T-helper 1 cell (primary cell): ENCODE results near the gene PIK3R1.

Experiments used
- DNase-seq, 5 donors: peaks; one replicate each; pipeline ENCODE4 v3.0.0-alpha.2; 2012 to 2020

The PIK3R1 gene

DNA sequence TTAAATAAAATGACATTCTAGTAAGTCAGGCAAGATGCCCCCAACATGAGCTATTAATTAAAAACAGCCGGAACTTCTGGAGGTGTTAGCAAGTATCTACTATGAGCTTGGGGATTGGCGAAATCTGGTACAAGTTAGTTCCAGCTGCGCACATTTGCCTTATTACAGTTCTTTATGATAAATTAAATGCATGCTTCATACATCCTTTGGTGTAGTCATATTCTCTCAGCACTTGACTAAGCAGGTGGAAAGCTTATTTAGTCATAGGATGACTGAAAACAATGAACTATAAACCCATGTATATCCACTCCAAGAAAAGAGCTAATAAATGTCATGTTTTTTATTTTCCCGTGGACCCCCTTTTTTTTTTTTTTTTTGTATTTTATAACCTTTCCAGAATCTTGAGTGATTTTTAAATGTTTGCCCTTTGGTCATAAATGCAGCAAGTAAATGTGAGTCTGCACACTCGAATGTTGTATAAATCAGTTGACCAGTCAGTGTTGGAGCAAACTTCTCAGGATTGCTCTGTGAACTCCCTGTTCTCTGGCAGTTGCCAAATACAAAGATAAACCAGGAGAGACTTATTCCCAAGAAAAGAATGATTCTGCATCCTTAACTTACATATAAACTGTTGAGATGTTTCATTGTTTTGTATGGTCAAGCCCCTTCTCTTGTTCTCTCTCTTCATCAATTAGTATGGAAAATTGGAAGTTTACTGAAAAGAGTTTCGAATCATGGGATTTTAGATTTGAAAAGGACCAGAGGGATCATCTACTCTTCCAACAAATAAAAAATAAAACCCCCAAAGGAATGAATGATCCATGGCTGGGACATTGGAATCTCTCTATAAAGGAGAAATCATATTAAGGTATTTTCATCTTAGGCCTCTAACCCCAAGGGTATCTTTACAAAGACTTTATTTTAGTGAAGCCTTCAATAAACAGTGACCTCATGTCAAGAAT is 38.3 kb downstream of the PIK3R1 start:
- no peak for DNase-seq

GRCh38 chr5:68254810-68255209 is 39.3 kb downstream of the PIK3R1 start:
- no peak for DNase-seq

DNA sequence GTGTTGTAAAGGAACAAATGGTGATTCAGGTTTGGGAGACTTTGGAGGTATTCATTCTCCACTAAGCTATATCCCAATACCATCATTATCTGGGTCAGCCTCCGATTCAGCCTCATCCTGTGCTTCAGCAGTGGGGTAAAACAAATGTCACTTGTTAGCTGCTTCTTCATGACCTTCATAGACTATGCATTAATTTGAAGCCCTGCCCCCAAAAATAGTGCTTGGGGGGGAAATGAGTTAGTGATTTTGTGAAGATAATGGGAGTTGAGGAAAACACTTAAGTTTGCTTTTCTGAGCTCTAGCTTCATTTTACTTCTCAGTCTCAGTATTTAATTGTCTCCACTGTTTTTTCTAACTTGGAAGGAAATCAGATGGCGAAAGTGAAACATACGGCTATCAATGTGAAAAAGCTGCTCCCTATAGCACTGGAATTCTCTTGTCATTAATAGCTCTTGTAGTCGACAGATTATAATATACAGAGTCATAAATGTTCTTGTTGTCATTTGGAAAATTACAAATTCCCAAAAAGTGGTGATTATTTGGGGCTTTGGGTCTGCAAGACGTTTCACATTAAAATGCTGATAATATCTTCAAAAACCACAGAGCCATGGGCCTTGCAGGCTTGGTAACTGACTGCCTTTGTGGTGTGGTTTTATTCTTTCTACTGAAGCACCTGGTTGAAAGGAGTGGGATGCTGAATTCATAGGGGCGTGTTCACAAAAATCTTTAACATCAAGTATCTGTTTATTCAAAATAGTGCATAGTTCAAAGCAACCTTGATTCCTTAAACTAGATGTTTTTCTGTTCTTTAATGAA is 40.0 kb downstream of the PIK3R1 start:
- DNase-seq = peak in 3 of 5 donors; percentile 18 to 35 (median 32)

DNA sequence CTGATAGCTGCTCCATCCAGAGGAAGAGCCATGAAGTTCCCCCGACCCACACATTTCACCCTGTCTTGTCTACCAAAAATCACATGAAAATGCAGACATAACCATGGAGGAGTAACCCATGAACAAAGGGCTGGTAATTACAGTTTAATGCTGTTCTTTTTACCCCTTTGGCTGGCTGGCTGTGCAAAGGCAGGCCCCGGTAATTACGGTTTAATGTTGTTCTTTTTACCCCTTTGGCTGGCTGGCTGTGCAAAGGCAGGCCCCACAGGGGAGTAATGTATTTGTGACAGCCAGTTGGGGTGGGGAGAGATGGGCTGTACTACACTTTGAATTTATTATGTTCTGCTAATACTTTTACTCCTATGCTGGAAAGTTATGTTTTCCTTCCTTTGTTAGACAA is 41.7 kb downstream of the PIK3R1 start:
- DNase-seq = no peak

GRCh38 chr5:68258531-68258930 is 43.0 kb downstream of the PIK3R1 start:
- DNase-seq = no peak

DNA sequence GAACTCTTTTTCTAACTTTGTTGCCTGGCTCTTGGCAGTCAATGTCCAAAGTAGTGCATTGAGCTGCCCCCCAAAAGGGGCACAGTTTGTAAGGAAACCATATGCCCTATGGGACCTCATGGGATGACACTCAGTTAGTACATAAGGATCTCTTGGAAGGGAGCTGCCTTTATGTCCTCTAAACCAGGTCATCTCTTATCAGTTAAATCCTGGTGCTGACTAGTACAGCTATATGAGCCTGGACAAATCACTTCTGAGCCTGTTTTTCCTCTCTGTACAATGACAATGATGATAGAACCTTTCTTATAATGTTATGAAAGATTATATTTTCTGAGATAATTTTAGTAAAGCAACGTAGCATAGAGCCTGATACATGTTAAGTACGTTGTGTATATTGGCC is 44.1 kb downstream of the PIK3R1 start:
- no peak for DNase-seq

GRCh38 chr5:68260467-68260866 is 44.9 kb downstream of the PIK3R1 start:
- DNase-seq = peak in 1 of 5 donors; percentile 35

- DNase-seq = no peak
These were observed 45.6 kb downstream of the PIK3R1 start for GRCh38 chr5:68261169-68261568.

DNA sequence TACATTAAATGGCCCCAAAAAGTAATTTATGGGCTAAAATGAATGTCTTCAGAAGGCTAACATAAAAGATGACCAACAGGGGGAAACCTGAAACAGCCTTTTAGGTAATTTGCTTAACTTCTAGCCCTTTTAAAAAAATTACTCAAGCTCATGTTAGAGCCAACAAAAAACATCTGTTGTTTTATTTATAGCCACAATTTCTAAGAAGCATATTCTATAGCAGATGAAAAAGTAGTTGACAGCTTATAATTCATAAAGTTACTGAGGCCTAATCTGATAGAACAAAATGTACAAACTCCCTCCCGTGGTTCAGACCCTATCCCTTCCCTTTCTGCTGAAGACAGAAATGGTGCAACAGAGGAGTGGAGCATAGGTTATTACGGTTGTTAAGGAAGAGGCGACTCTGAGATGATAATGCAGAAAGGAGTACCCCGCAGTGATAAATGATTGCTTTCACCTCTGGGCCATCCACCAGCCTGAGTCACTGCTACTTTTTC is 46.1 kb downstream of the PIK3R1 start:
- DNase-seq = no peak

- no peak for DNase-seq
These were observed 48.7 kb downstream of the PIK3R1 start for GRCh38 chr5:68264024-68264956.

DNA sequence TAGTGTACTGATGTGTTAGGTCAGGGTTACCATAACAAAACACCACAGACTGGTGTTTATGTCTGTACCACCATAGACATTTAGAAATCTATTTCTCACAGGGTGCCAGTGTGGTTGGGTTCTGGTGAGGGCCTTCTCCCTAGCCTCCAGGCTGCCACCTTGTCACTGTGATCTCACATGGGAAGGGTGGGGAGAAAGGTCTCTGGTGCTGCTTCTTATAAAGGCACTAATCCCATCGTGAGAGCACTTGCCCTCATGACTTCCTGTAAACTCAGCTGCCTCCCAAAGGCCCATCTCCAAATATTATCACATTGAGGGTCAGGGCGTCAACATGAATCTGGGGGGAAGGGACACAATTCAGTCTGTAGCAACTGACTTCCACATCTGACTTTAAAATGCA is 49.8 kb downstream of the PIK3R1 start:
- DNase-seq = no peak

DNA sequence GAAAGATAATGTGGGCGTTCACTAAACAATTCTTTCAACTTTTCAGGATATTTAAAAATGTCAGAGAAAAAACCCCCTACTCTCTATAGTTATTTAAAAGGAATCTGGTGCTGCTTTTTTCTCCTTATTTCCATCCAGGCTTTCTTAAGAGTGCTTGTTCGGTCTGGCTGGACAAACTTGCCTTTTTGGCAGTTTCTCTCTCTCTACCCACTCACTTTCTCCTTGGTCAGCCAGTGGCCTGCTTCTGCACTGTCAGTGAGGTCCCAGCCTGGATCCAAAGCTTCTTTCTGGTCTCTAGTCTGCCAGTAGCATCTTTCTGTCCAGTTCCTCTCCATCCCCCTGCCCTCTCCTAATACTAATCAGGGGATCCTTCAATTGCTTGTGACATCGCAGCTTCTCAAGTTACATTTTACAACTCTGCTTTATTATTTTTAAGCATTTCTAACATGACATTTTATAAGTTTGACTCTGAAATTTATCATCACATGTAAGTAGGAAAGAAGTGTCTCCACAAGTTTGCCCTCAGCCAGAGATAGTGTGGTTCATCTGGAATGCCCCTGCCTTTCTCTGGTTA is 50.4 kb downstream of the PIK3R1 start:
- no peak for DNase-seq

DNA sequence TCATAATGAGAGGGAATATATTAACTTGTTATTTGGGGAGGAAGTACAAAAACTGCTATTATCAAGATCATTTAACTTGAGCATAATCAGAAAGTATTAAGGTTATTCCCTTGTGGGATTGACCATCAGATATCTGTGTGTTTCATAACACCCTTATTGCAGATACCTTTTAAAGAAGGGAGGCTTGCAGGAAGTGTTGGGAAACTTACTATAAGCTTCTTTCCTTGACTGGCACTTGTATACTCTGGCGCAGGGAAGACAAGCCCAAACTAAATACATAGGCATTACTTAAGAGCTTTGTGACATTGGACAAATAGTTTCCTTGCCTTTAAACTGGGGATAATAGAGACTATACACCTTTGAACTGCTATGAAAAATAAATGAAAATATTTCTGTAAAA is 50.9 kb downstream of the PIK3R1 start:
- DNase-seq = no peak

DNA sequence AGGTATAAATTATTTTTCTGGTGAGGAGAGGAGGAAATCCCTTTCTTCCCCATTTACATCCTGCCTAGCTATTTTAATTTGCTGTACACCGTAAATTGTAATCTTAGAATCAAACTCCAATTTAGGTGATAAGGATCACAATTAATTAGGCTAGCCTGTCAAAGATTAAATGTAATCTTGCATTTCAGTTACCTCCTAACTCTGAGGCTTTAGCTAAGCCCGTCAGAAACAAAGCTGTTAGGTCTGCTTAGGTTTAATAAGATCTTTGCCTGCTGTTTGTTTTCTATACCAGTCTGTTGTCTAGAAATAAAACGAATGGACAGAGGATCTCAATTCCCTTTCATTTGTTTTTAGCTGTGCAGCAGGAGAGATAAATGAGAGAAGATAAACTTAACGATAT is 51.5 kb downstream of the PIK3R1 start:
- DNase-seq = no peak

DNA sequence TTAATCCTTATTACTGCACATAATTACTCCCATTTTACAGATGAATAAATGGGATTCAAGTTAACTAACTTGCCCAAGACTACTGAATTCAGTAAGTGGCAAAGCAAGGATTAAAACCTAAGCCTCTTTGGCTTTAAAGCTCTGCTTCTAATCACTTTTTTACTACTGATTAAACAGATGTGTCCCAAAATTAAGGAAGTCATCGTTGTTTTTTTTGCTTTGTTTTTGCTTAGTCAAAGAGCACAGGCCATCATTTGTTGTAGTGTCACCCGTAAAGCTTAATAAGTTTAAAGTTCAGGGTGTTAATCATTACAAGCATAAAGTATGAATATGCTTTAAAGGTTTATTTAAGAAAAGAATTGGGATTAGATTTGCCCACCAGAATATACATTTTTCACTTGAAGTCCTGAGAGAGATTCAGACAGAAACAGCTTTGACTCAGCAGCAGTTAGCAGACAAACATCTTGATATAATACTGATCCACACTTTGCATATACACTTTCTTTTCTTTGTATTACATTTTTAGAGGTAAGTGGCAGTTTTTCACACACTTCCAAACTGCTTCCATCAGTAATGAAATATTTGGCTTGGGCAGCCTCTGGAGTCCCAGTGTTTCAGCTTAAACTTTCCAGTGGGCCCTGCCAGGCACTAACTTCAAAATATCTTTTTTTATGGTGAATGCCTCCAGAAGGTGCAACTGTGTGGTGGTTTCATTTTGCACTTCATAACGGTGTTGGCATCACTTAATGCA is 52.7 kb downstream of the PIK3R1 start:
- DNase-seq = no peak

DNA sequence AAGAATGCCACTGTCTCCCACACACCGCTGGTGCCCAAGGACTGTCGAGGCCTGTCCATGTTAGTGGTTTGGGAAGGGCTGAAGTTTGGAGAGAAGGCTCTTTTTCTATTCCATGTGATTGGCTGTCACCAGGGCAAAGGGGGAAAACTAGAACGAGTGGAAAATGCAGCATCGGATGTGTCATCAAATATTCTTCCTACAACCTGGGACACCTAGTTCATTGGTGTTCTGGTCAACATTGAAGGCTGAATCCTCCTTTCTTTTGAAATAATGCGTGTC is 53.2 kb downstream of the PIK3R1 start:
- no peak for DNase-seq

DNA sequence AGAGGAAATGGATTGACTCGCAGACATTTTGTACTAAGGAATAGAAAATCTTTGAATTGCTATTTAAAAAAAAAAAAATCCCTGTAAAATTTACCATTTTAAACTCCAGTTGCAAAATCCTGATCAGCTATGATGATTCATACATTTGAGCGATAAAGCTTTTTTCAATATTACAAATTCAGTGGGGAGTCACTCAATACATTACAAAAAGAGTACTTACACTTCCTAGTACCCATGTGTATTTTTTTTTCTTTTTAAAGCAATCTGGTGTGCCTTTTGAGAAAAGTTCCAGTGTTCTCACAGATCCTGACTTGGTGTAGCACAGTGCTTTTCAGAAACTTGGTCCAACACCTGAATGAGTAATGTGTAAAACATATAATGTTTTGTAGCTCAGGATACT is 54.3 kb downstream of the PIK3R1 start:
- no peak for DNase-seq

- no peak for DNase-seq
These were observed 54.9 kb downstream of the PIK3R1 start for GRCh38 chr5:68270399-68270975.

GRCh38 chr5:68271124-68271523 is 55.6 kb downstream of the PIK3R1 start:
- no peak for DNase-seq

DNA sequence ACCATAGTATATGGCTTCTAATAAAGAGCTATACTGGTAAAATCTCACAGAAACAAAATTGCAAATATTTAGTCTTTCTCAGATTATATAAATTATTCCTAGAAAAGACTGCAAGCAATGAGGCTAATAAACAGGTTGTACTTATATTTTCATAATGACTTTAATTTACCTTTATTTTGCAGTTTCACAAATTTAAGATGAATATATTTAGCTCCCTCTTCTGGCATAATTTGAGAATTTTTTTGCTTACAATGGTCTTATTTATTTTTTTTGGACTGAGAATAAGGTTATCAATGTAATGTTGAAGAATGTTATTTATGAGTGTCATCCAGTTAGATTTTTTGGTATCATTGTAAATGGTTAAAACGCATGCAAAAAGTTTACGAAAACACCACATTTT is 56.7 kb downstream of the PIK3R1 start:
- no peak for DNase-seq

DNA sequence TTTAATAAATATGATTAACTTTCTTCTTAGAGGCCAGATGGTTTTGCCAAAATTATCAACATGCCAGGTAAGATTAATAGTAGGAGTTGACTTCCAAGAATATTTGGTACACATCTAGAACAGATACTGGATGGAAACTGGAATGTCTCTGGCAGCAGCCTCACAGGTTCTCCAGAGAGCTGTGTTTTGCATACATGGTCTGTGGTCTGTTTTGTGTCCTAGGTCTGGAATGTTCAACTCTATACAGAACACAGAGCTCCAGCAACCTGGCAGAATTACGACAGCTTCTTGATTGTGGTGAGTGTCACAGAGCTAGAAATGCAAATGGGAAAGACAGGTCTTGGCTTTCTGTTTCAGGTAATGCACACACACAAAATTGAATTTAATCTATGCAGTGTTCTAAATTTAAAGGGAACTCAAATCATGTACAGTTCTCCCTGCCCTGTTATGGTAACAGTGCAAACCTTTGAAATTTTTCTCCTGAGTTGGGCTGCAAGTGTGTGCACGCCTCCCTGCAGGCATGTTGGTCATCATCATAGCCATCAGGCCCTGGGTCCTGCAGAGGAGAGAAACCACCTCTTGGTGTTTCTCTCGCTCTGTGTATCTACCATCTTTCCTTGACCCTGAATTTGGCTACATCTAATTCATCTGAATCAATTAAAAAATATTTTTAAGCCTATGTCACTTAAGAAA is 58.3 kb downstream of the PIK3R1 start:
- no peak for DNase-seq
